Naive thymus-derived CD8-positive, alpha-beta T cell (primary cell): ENCODE results near the gene DNER. TPM values are rescaled to one million over a fixed set of nuclear protein-coding genes. Genes with fewer than 3 reads are reported as not detected.
A peak's percentile ranks its signal among the peaks of the same experiment; 100 is the strongest.
"Not testable (repeated sequence)": the region's sequence is repeated elsewhere in the genome, so short reads cannot be mapped to it uniquely, and the experiment has no call there.

ENCODE experiments used
- ATAC-seq, 2 donors: fragments of 150-1000 bp; cut with Tn5 transposase in 1 of 2; sonication (Bioruptor Pico), chemical (Tn5 transposase) in 1 of 2; 1 replicate in 1 of 2; 2 replicates in 1 of 2; pipeline ENCODE4 v1.10.0; 2021; ENCODE audit warnings: mild to moderate bottlenecking in 2 of 2, moderate library complexity in 2 of 2
- POLR2A ChIA-PET: fragments of 350-600 bp; sonication (Branson Sonifier 250); formaldehyde crosslinking; loops from one replicate; lab custom pipeline; 2021; ENCODE audit warnings: antibody characterized with exemption; lab: Charles Lee
- DNase-seq, 10 donors: peaks; one replicate each; pipeline versions ENCODE4 v3.0.0 to v3.0.0-alpha.2; 2020 to 2022
- H3K27ac Mint-ChIP-seq, 10 donors: one replicate each; pipeline ENCODE4 v1.8.0; 2020 to 2022; ENCODE audit warnings: mild to moderate bottlenecking in 10 of 10, mixed read lengths in 10 of 10, moderate library complexity in 4 of 10, inconsistent platforms in 1 of 10
- H3K27me3 Mint-ChIP-seq, 5 donors: one replicate each; pipeline ENCODE4 v1.8.0; 2021 to 2022; ENCODE audit warnings: mixed read lengths in 5 of 5
- H3K36me3 Mint-ChIP-seq, 3 donors: one replicate each; pipeline ENCODE4 v1.8.0; 2020 to 2022; ENCODE audit warnings: mixed read lengths in 3 of 3, mild to moderate bottlenecking in 2 of 3, inconsistent platforms in 1 of 3
- H3K4me1 Mint-ChIP-seq, 4 donors: one replicate each; pipeline ENCODE4 v1.8.0; 2021 to 2022; ENCODE audit warnings: mixed read lengths in 4 of 4
- H3K4me3 Mint-ChIP-seq, 10 donors: one replicate each; pipeline ENCODE4 v1.8.0; 2020 to 2022; ENCODE audit warnings: mild to moderate bottlenecking in 10 of 10, mixed read lengths in 10 of 10, moderate library complexity in 6 of 10, inconsistent platforms in 1 of 10
- H3K9me3 Mint-ChIP-seq, 9 donors: one replicate each; pipeline ENCODE4 v1.8.0; 2020 to 2022; ENCODE audit warnings: mixed read lengths in 9 of 9, mild to moderate bottlenecking in 3 of 9, inconsistent platforms in 1 of 9, moderate library complexity in 1 of 9
- polyA plus RNA-seq, 3 donors: library from polyadenylated mRNA; unstranded; fragments of 300-500 nt; fragmentation: Illumina TruSeq; gene quantifications; one replicate each; pipeline ENCODE4 v1.2.3, GENCODE V29; 2021
- total RNA-seq, 8 experiments: library from RNA in 2 of 8; stranded (reverse) in 2 of 8; gene quantifications; one replicate each; pipeline ENCODE4 v1.2.3 and lab custom pipeline; 2021 to 2026

Gene DNER
- total RNA-seq, result not detected
- not detected for polyA plus RNA-seq
- 0 to 0.17 (median 0) reads per million in 6 experiments for total RNA-seq (lab: John Stamatoyannopoulos, UW)

GRCh38 chr2:229714080-229714735 is at the start of gene DNER:
TSS of gene DNER (minus strand) at chr2:229714555. CDS start at chr2:229714423, 132 bp downstream.
- peaks cover 6 to 13% (median 8%) of the 10 kb centered on the region in 3 donors for H3K36me3 Mint-ChIP-seq
- no peak within 1 kb of the TSS for H3K27ac Mint-ChIP-seq
- peaks cover 0 to 23% (median 5%) of the 10 kb centered on the region in 9 donors for H3K9me3 Mint-ChIP-seq
- H3K27me3 Mint-ChIP-seq, result peaks cover 47 to 76% (median 67%) of the 10 kb centered on the region in 5 donors
- DNase-seq (peak in 7 of 10 donors; percentile 10 to 41 (median 26)), ATAC-seq (peak; percentile 67 to 70)
- peaks cover 5 to 15% (median 14%) of the 10 kb centered on the region in 4 donors for H3K4me1 Mint-ChIP-seq
- peak within 1 kb of the TSS; percentile 47 to 83 (median 68) for H3K4me3 Mint-ChIP-seq
- POLR2A ChIA-PET, result no interaction called here

- Mint-ChIP-seq H3K9me3 (peaks cover 0 to 3% (median 0%) of the 10 kb centered on the region in 9 donors), H3K27ac (peak overlapping the region in 1 of 10 donors; percentile 4), H3K4me3 (no peak overlapping the region), H3K27me3 (no peaks in the 10 kb centered on the region), H3K4me1 (peaks cover 0 to 4% (median 0%) of the 10 kb centered on the region in 4 donors), H3K36me3 (peaks cover 14 to 35% (median 26%) of the 10 kb centered on the region in 3 donors)
- ATAC-seq (no peak), DNase-seq (no peak)
- POLR2A ChIA-PET, result no interaction called here
These were observed 47.3 kb upstream of the DNER start for GRCh38 chr2:229761663-229762062.

GRCh38 chr2:229757462-229757861 is 43.1 kb upstream of the DNER start:
- DNase-seq, H3K27me3 Mint-ChIP-seq, ATAC-seq, H3K4me1 Mint-ChIP-seq, H3K36me3 Mint-ChIP-seq, POLR2A ChIA-PET, H3K27ac Mint-ChIP-seq, H3K9me3 Mint-ChIP-seq, H3K4me3 Mint-ChIP-seq: not testable (repeated sequence)

GRCh38 chr2:229752970-229753729 is 38.8 kb upstream of the DNER start:
- H3K27me3 Mint-ChIP-seq, result no peaks in the 10 kb centered on the region
- H3K4me1 Mint-ChIP-seq, result peaks cover 0 to 5% (median 4%) of the 10 kb centered on the region in 4 donors
- H3K9me3 Mint-ChIP-seq, result peaks cover 0 to 3% (median 0%) of the 10 kb centered on the region in 9 donors
- H3K36me3 Mint-ChIP-seq, result peaks cover 0 to 8% (median 0%) of the 10 kb centered on the region in 3 donors
- no peak overlapping the region for H3K4me3 Mint-ChIP-seq
- no peak overlapping the region for H3K27ac Mint-ChIP-seq
- DNase-seq (no peak), ATAC-seq (no peak)
- POLR2A ChIA-PET, result interaction anchor here (0.5 to 0.6 kb wide), 3 partner anchors 53 to 246 kb away, joined by 3 read pairs; no protein-coding TSS in a partner anchor

- POLR2A ChIA-PET, result no interaction called here
- Mint-ChIP-seq H3K36me3 (peaks cover 0 to 4% (median 3%) of the 10 kb centered on the region in 3 donors), H3K27me3 (no peaks in the 10 kb centered on the region), H3K4me3 (no peak overlapping the region), H3K27ac (peak overlapping the region in 1 of 10 donors; percentile 33), H3K4me1 (peaks cover 0 to 5% (median 2%) of the 10 kb centered on the region in 4 donors), H3K9me3 (peaks cover 0 to 6% (median 0%) of the 10 kb centered on the region in 9 donors)
- ATAC-seq (no peak), DNase-seq (no peak)
These were observed 35.4 kb upstream of the DNER start for GRCh38 chr2:229749779-229750178.

- Mint-ChIP-seq H3K4me1 (peaks cover 0 to 5% (median 2%) of the 10 kb centered on the region in 4 donors), H3K4me3 (no peak overlapping the region), H3K9me3 (peaks cover 0 to 10% (median 0%) of the 10 kb centered on the region in 9 donors), H3K27ac (no peak overlapping the region), H3K27me3 (no peaks in the 10 kb centered on the region), H3K36me3 (peaks cover 0 to 9% (median 4%) of the 10 kb centered on the region in 3 donors)
- POLR2A ChIA-PET, result no interaction called here
- no peak for DNase-seq
- ATAC-seq, result no peak
These were observed 34.6 kb upstream of the DNER start for GRCh38 chr2:229748950-229749349.

GRCh38 chr2:229742691-229743090 is 28.3 kb upstream of the DNER start:
- Mint-ChIP-seq H3K27me3 (peaks cover 2 to 15% (median 8%) of the 10 kb centered on the region in 5 donors), H3K9me3 (peaks cover 10 to 45% (median 26%) of the 10 kb centered on the region in 9 donors), H3K36me3 (peaks cover 2 to 18% (median 16%) of the 10 kb centered on the region in 3 donors)
- H3K4me3 Mint-ChIP-seq, POLR2A ChIA-PET, ATAC-seq, H3K27ac Mint-ChIP-seq, DNase-seq, H3K4me1 Mint-ChIP-seq: not testable (repeated sequence)

- ATAC-seq, result no peak
- no peak overlapping the region for H3K4me3 Mint-ChIP-seq
- H3K27me3 Mint-ChIP-seq, result peaks cover 2 to 15% (median 8%) of the 10 kb centered on the region in 5 donors
- DNase-seq, result no peak
- H3K27ac Mint-ChIP-seq, result no peak overlapping the region
- H3K9me3 Mint-ChIP-seq, result peaks cover 15 to 54% (median 35%) of the 10 kb centered on the region in 9 donors
- POLR2A ChIA-PET, result no interaction called here
- peaks cover 4 to 24% (median 23%) of the 10 kb centered on the region in 3 donors for H3K36me3 Mint-ChIP-seq
- no peaks in the 10 kb centered on the region for H3K4me1 Mint-ChIP-seq
These were observed 25.9 kb upstream of the DNER start for GRCh38 chr2:229740279-229740678.

- Mint-ChIP-seq H3K9me3 (peaks cover 15 to 45% (median 34%) of the 10 kb centered on the region in 9 donors), H3K4me3 (no peak overlapping the region), H3K4me1 (peaks cover 0 to 2% (median 0%) of the 10 kb centered on the region in 4 donors), H3K27ac (no peak overlapping the region), H3K36me3 (peaks cover 4 to 24% (median 14%) of the 10 kb centered on the region in 3 donors), H3K27me3 (peaks cover 2 to 15% (median 8%) of the 10 kb centered on the region in 5 donors)
- POLR2A ChIA-PET, result no interaction called here
- DNase-seq (no peak), ATAC-seq (no peak)
These were observed 23.8 kb upstream of the DNER start for GRCh38 chr2:229738024-229738625.

GRCh38 chr2:229734410-229734809 is 20.1 kb upstream of the DNER start:
- peaks cover 15 to 28% (median 25%) of the 10 kb centered on the region in 9 donors for H3K9me3 Mint-ChIP-seq
- peaks cover 4 to 18% (median 14%) of the 10 kb centered on the region in 3 donors for H3K36me3 Mint-ChIP-seq
- H3K4me1 Mint-ChIP-seq, result peaks cover 0 to 2% (median 0%) of the 10 kb centered on the region in 4 donors

GRCh38 chr2:229733611-229734245 is 19.4 kb upstream of the DNER start:
- H3K36me3 Mint-ChIP-seq, result peaks cover 3 to 14% (median 8%) of the 10 kb centered on the region in 3 donors
- peaks cover 0 to 2% (median 0%) of the 10 kb centered on the region in 4 donors for H3K4me1 Mint-ChIP-seq
- H3K27ac Mint-ChIP-seq, result no peak overlapping the region
- H3K27me3 Mint-ChIP-seq, result peaks cover 0 to 7% (median 2%) of the 10 kb centered on the region in 5 donors
- POLR2A ChIA-PET, result no interaction called here
- ATAC-seq, result no peak
- no peak for DNase-seq
- peaks cover 11 to 21% (median 20%) of the 10 kb centered on the region in 9 donors for H3K9me3 Mint-ChIP-seq
- H3K4me3 Mint-ChIP-seq, result no peak overlapping the region

More at GRCh38 chr2:229734410-229734809, 20.1 kb upstream of the DNER start:
- no peak for DNase-seq
- ATAC-seq, result no peak
- H3K27me3 Mint-ChIP-seq, result peaks cover 0 to 13% (median 5%) of the 10 kb centered on the region in 5 donors
- H3K27ac Mint-ChIP-seq, result no peak overlapping the region
- POLR2A ChIA-PET, result no interaction called here
- H3K4me3 Mint-ChIP-seq, result no peak overlapping the region

- no peak overlapping the region for H3K27ac Mint-ChIP-seq
- POLR2A ChIA-PET, result no interaction called here
- peaks cover 3 to 10% (median 5%) of the 10 kb centered on the region in 3 donors for H3K36me3 Mint-ChIP-seq
- DNase-seq (no peak), ATAC-seq (no peak)
- peaks cover 6 to 14% (median 12%) of the 10 kb centered on the region in 9 donors for H3K9me3 Mint-ChIP-seq
- H3K27me3 Mint-ChIP-seq, result peaks cover 0 to 7% (median 0%) of the 10 kb centered on the region in 5 donors
- H3K4me1 Mint-ChIP-seq, result peaks cover 0 to 2% (median 0%) of the 10 kb centered on the region in 4 donors
- H3K4me3 Mint-ChIP-seq, result no peak overlapping the region
These were observed 18.5 kb upstream of the DNER start for GRCh38 chr2:229732897-229733296.
